Activated naive CD4-positive, alpha-beta T cell treated with anti-CD3 and anti-CD28 coated beads, Interleukin-2, amount 50 U/mL, for 24 hours (primary cell): ENCODE data around the gene EMC6.

Experiments used
- H3K27ac Mint-ChIP-seq: one replicate; pipeline ENCODE4 v1.8.0; 2021; ENCODE audit warnings: mild to moderate bottlenecking, mixed read lengths
- H3K27me3 Mint-ChIP-seq: one replicate; pipeline ENCODE4 v1.8.0; 2021; ENCODE audit warnings: mixed read lengths
- H3K36me3 Mint-ChIP-seq: one replicate; pipeline ENCODE4 v1.8.0; 2021; ENCODE audit warnings: mixed read lengths
- H3K4me1 Mint-ChIP-seq: one replicate; pipeline ENCODE4 v1.8.0; 2021; ENCODE audit warnings: mixed read lengths
- H3K4me3 Mint-ChIP-seq: one replicate; pipeline ENCODE4 v1.8.0; 2021; ENCODE audit warnings: mild to moderate bottlenecking, mixed read lengths
- H3K9me3 Mint-ChIP-seq: one replicate; pipeline ENCODE4 v1.8.0; 2021; ENCODE audit warnings: mixed read lengths

The EMC6 gene

GRCh38 chr17:3666516-3666915, 2.1 kb upstream of the EMC6 start:
- H3K36me3 Mint-ChIP-seq: no peaks in the 10 kb centered on the region
- peaks cover 22% of the 10 kb centered on the region for H3K4me1 Mint-ChIP-seq
- no peaks in the 10 kb centered on the region for H3K9me3 Mint-ChIP-seq
- no peaks in the 10 kb centered on the region for H3K27me3 Mint-ChIP-seq
- no peak overlapping the region for H3K27ac Mint-ChIP-seq
- peak overlapping the region; percentile 58 for H3K4me3 Mint-ChIP-seq

- Mint-ChIP-seq H3K36me3 (no peaks in the 10 kb centered on the region), H3K27ac (peak overlapping the region; percentile 23), H3K9me3 (no peaks in the 10 kb centered on the region), H3K4me3 (peak overlapping the region; percentile 80), H3K27me3 (no peaks in the 10 kb centered on the region), H3K4me1 (peaks cover 25% of the 10 kb centered on the region)
Observed at GRCh38 chr17:3667366-3668278, 990 bp upstream of the EMC6 start.

- no peaks in the 10 kb centered on the region for H3K9me3 Mint-ChIP-seq
- peaks cover 25% of the 10 kb centered on the region for H3K4me1 Mint-ChIP-seq
- no peaks in the 10 kb centered on the region for H3K36me3 Mint-ChIP-seq
- peak overlapping the region; percentile 97 for H3K27ac Mint-ChIP-seq
- peak overlapping the region; percentile 98 for H3K4me3 Mint-ChIP-seq
- H3K27me3 Mint-ChIP-seq: no peaks in the 10 kb centered on the region
Observed at GRCh38 chr17:3669085-3669347, 404 bp downstream of the EMC6 start.

- Mint-ChIP-seq H3K4me3 (peak overlapping the region; percentile 98), H3K27ac (peak overlapping the region; percentile 97), H3K9me3 (no peaks in the 10 kb centered on the region), H3K27me3 (no peaks in the 10 kb centered on the region), H3K36me3 (no peaks in the 10 kb centered on the region), H3K4me1 (peaks cover 25% of the 10 kb centered on the region)
Observed at GRCh38 chr17:3669548-3669947, 936 bp downstream of the EMC6 start.

GRCh38 chr17:3672571-3672970, 4.0 kb downstream of the EMC6 start:
- no peaks in the 10 kb centered on the region for H3K9me3 Mint-ChIP-seq
- no peak overlapping the region for H3K27ac Mint-ChIP-seq

GRCh38 chr17:3675886-3676285, 7.3 kb downstream of the EMC6 start:
- Mint-ChIP-seq H3K4me1 (peaks cover 4% of the 10 kb centered on the region), H3K27me3 (no peaks in the 10 kb centered on the region), H3K27ac (peak overlapping the region; percentile 51), H3K36me3 (no peaks in the 10 kb centered on the region), H3K4me3 (no peak overlapping the region), H3K9me3 (no peaks in the 10 kb centered on the region)

More at GRCh38 chr17:3672571-3672970, 4.0 kb downstream of the EMC6 start:
- Mint-ChIP-seq H3K27me3 (no peaks in the 10 kb centered on the region), H3K4me1 (peaks cover 17% of the 10 kb centered on the region), H3K4me3 (no peak overlapping the region), H3K36me3 (no peaks in the 10 kb centered on the region)

- no peak overlapping the region for H3K4me3 Mint-ChIP-seq
- peaks cover 15% of the 10 kb centered on the region for H3K4me1 Mint-ChIP-seq
- no peaks in the 10 kb centered on the region for H3K9me3 Mint-ChIP-seq
- no peaks in the 10 kb centered on the region for H3K36me3 Mint-ChIP-seq
- no peaks in the 10 kb centered on the region for H3K27me3 Mint-ChIP-seq
- no peak overlapping the region for H3K27ac Mint-ChIP-seq
Observed at GRCh38 chr17:3678095-3678820, 9.6 kb downstream of the EMC6 start.

GRCh38 chr17:3678821-3679530, 10.4 kb downstream of the EMC6 start:
- no peaks in the 10 kb centered on the region for H3K36me3 Mint-ChIP-seq
- H3K4me1 Mint-ChIP-seq: peaks cover 16% of the 10 kb centered on the region
- no peaks in the 10 kb centered on the region for H3K9me3 Mint-ChIP-seq
- H3K27ac Mint-ChIP-seq: no peak overlapping the region
- H3K27me3 Mint-ChIP-seq: no peaks in the 10 kb centered on the region
- no peak overlapping the region for H3K4me3 Mint-ChIP-seq

- H3K4me3 Mint-ChIP-seq: no peak overlapping the region
- H3K4me1 Mint-ChIP-seq: peaks cover 16% of the 10 kb centered on the region
- H3K36me3 Mint-ChIP-seq: no peaks in the 10 kb centered on the region
- no peaks in the 10 kb centered on the region for H3K27me3 Mint-ChIP-seq
- H3K27ac Mint-ChIP-seq: no peak overlapping the region
- no peaks in the 10 kb centered on the region for H3K9me3 Mint-ChIP-seq
Observed at GRCh38 chr17:3679531-3680126, 11.0 kb downstream of the EMC6 start.

GRCh38 chr17:3681057-3681456, 12.4 kb downstream of the EMC6 start:
- H3K9me3 Mint-ChIP-seq: no peaks in the 10 kb centered on the region
- H3K27ac Mint-ChIP-seq: no peak overlapping the region
- H3K36me3 Mint-ChIP-seq: no peaks in the 10 kb centered on the region
- H3K4me1 Mint-ChIP-seq: peaks cover 16% of the 10 kb centered on the region
- H3K27me3 Mint-ChIP-seq: no peaks in the 10 kb centered on the region
- no peak overlapping the region for H3K4me3 Mint-ChIP-seq

GRCh38 chr17:3681565-3681964, 13.0 kb downstream of the EMC6 start:
- Mint-ChIP-seq H3K4me3 (no peak overlapping the region), H3K4me1 (peaks cover 16% of the 10 kb centered on the region), H3K9me3 (no peaks in the 10 kb centered on the region), H3K27me3 (no peaks in the 10 kb centered on the region), H3K27ac (no peak overlapping the region), H3K36me3 (no peaks in the 10 kb centered on the region)

GRCh38 chr17:3682033-3682432, 13.4 kb downstream of the EMC6 start:
- H3K27ac Mint-ChIP-seq: peak overlapping the region; percentile 30
- H3K27me3 Mint-ChIP-seq: no peaks in the 10 kb centered on the region
- peaks cover 16% of the 10 kb centered on the region for H3K4me1 Mint-ChIP-seq
- no peaks in the 10 kb centered on the region for H3K9me3 Mint-ChIP-seq
- H3K4me3 Mint-ChIP-seq: no peak overlapping the region
- H3K36me3 Mint-ChIP-seq: no peaks in the 10 kb centered on the region

- H3K27ac Mint-ChIP-seq: no peak overlapping the region
- H3K9me3 Mint-ChIP-seq: no peaks in the 10 kb centered on the region
- H3K27me3 Mint-ChIP-seq: no peaks in the 10 kb centered on the region
- H3K36me3 Mint-ChIP-seq: no peaks in the 10 kb centered on the region
- H3K4me3 Mint-ChIP-seq: no peak overlapping the region
- peaks cover 16% of the 10 kb centered on the region for H3K4me1 Mint-ChIP-seq
Observed at GRCh38 chr17:3683054-3683511, 14.5 kb downstream of the EMC6 start.

- no peak overlapping the region for H3K4me3 Mint-ChIP-seq
- H3K27ac Mint-ChIP-seq: no peak overlapping the region
- H3K9me3 Mint-ChIP-seq: no peaks in the 10 kb centered on the region
- H3K27me3 Mint-ChIP-seq: no peaks in the 10 kb centered on the region
- no peaks in the 10 kb centered on the region for H3K36me3 Mint-ChIP-seq
- H3K4me1 Mint-ChIP-seq: peaks cover 16% of the 10 kb centered on the region
Observed at GRCh38 chr17:3685174-3685573, 16.6 kb downstream of the EMC6 start.

- peaks cover 5% of the 10 kb centered on the region for H3K4me1 Mint-ChIP-seq
- H3K9me3 Mint-ChIP-seq: no peaks in the 10 kb centered on the region
- H3K27ac Mint-ChIP-seq: no peak overlapping the region
- H3K4me3 Mint-ChIP-seq: no peak overlapping the region
- no peaks in the 10 kb centered on the region for H3K36me3 Mint-ChIP-seq
- no peaks in the 10 kb centered on the region for H3K27me3 Mint-ChIP-seq
Observed at GRCh38 chr17:3688027-3688553, 19.5 kb downstream of the EMC6 start.
